GM23248 (cell line): ENCODE results near the gene ARHGAP25.

ENCODE experiments used
- EZH2 ChIP-seq: fragments of 200-600 bp; sonication (generic); IDR thresholded peaks from 2 replicates; pipeline ENCODE4 v1.6.1; 2018; ENCODE audit warnings: antibody characterized with exemption, mild to moderate bottlenecking; ENCODE audit not compliant: insufficient read depth, poor library complexity, severe bottlenecking
- EZH2phosphoT487 ChIP-seq: fragments of 200-600 bp; sonication (generic); IDR thresholded peaks from 2 replicates; pipeline ENCODE4 v1.6.1; 2018; ENCODE audit warnings: antibody characterized with exemption, moderate library complexity, mild to moderate bottlenecking, low read depth; ENCODE audit not compliant: insufficient read depth

DNA sequence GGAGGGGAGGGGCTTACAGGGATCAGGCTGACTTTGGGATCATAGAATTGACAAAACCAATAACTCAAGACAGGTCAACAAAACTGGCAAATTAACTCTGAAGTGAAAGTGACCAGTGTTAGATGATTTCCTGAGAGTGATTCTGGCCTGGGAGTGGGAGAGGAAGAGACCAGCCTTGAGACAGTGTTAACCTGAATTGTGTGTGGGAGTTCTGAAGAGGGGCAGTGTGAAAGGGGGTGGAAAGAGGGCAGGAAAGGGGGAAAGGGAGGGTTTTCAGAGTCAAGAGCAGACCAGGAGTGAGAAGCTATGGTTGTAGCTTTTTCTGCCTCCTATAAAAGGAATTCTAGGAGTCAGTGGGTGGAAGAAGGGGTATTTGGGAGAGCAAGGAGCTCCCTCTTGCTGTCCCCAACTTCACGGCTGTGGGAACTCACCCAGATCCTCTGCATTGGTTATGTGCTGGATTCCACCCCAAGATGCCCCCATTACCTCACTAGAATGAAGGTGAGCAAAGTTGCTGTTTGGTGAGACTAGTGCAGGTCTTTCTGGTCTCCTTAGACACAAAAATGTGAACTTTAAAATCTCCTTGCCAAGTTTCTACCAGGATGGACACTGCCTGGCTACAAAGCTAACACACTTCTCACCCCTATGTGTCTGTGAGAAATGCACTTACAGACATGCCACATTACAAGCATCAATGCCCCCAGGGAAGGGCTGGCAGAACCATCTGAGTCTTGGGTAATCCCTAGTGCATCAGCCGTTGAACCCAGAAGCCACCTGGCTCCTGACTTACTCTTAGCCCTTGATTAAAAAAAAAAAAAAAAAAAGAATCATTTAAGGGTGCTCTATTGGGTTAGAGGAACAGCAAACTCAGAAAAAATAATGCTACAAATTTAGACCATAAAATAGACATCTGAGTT, 75.0 kb downstream of the ARHGAP25 start:
- TF ChIP-seq EZH2 (no peak), EZH2phosphoT487 (no peak)
